ENCODE measurements around the gene LRRFIP1. TPM values are rescaled to one million over a fixed set of nuclear protein-coding genes. Genes with fewer than 3 reads are reported as not detected.

LRRFIP1 gene
- total and polyA plus RNA-seq, 10 donors: 40.4 to 164 (median 124) TPM

GRCh38 chr2:237708961-237709360 is 81.6 kb downstream of the LRRFIP1 start:
- 87 to 97% (median 93%) methylated on average over 6 of the region's 6 CpGs for WGBS, 5 donors
- no peak overlapping the region for H3K4me3 ChIP-seq
- H3K27ac ChIP-seq: no peak overlapping the region
- DNase-seq: no peak
- TF ChIP-seq POLR2A (IDR thresholded peaks at IDR 0.05) (no peak), POLR2AphosphoS5 (IDR thresholded peaks at IDR 0.05) (no peak), CTCF (IDR thresholded peaks at IDR 0.05 in 8 of 11, conservative IDR thresholded peaks at IDR 0.05 in 3 of 11) (no peak)
- peaks cover 0 to 61% (median 35%) of the 10 kb centered on the region in 6 donors for H3K36me3 ChIP-seq
- H3K4me1 ChIP-seq: peaks cover 25 to 90% (median 59%) of the 10 kb centered on the region in 6 donors
- intact Hi-C loops (cut with DNase I; ENCODE audit: low total_unique reads): no loop called here
- H3K9me3 ChIP-seq: no peaks in the 10 kb centered on the region
- H3K27me3 ChIP-seq (replicated peaks in 1 of 7): no peaks in the 10 kb centered on the region

- no peak for DNase-seq
- H3K4me1 ChIP-seq: peaks cover 17 to 90% (median 53%) of the 10 kb centered on the region in 6 donors
Measured at GRCh38 chr2:237711458-237712150, 84.2 kb downstream of the LRRFIP1 start.

GRCh38 chr2:237712477-237713377 is 85.3 kb downstream of the LRRFIP1 start:
- Histone ChIP-seq H3K36me3 (peaks cover 0 to 71% (median 35%) of the 10 kb centered on the region in 6 donors), H3K4me1 (peaks cover 8 to 90% (median 48%) of the 10 kb centered on the region in 6 donors)
- TF ChIP-seq POLR2A (IDR thresholded peaks at IDR 0.05) (no peak), POLR2AphosphoS5 (IDR thresholded peaks at IDR 0.05) (no peak), CTCF (IDR thresholded peaks at IDR 0.05 in 8 of 11, conservative IDR thresholded peaks at IDR 0.05 in 3 of 11) (no peak)

More at GRCh38 chr2:237711458-237712150, 84.2 kb downstream of the LRRFIP1 start:
- TF ChIP-seq CTCF (IDR thresholded peaks at IDR 0.05 in 8 of 11, conservative IDR thresholded peaks at IDR 0.05 in 3 of 11) (no peak), POLR2AphosphoS5 (IDR thresholded peaks at IDR 0.05) (peak in 1 of 3 donors; percentile 56)
- Histone ChIP-seq H3K4me3 (no peak overlapping the region), H3K27ac (no peak overlapping the region), H3K36me3 (peaks cover 0 to 60% (median 35%) of the 10 kb centered on the region in 6 donors), H3K9me3 (no peaks in the 10 kb centered on the region), H3K27me3 (replicated peaks in 1 of 7) (no peaks in the 10 kb centered on the region)
- intact Hi-C loops (cut with DNase I; ENCODE audit: low total_unique reads): no loop called here
- WGBS, 5 donors: 89 to 94% (median 92%) methylated on average over 31 of the region's 31 CpGs

More at GRCh38 chr2:237712477-237713377, 85.3 kb downstream of the LRRFIP1 start:
- DNase-seq: no peak
- no peaks in the 10 kb centered on the region for H3K9me3 ChIP-seq
- H3K27me3 ChIP-seq (replicated peaks in 1 of 7): no peaks in the 10 kb centered on the region
- WGBS, 5 donors: 89 to 96% (median 93%) methylated on average over 26 of the region's 26 CpGs
- H3K4me3 ChIP-seq: no peak overlapping the region
- intact Hi-C loops (cut with DNase I; ENCODE audit: low total_unique reads): no loop called here
- H3K27ac ChIP-seq: no peak overlapping the region

Measured in spleen (tissue), 11 donors.